Measurements from ENCODE around the gene JAZF1. TPM values are rescaled to one million over a fixed set of nuclear protein-coding genes. Genes with fewer than 3 reads are reported as not detected.

Gene JAZF1
- total RNA-seq, 4 donors from 2014 or later = 4.7 to 8.1 (median 5.7) TPM

DNA sequence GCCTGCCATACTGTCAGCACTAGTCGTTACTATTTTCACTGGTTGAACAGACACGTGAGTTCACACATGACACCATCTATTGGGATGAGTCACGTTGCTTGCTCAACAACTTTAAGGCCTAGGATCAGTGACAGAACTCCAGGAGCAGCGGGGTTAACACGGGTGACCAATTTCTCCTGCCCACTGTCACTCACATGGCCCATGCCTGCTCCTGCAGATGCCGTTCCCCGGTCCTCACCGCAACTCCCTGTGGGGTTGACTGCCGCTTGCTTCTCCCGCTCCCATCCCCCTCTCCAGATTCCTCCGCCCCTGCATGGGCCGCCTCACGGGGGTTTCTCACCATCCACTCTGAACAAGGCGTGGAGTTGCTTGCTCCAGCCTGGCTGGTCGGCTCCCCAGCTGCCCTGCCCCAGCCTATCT is 312.5 kb downstream of the JAZF1 start:
- intact Hi-C loops (cut with DNase I; ENCODE audit: low total_unique reads) = no loop called here
- 87 to 89% methylated on average over 15 of the region's 15 CpGs for WGBS, 2 donors
- TF ChIP-seq, protein P1, sequence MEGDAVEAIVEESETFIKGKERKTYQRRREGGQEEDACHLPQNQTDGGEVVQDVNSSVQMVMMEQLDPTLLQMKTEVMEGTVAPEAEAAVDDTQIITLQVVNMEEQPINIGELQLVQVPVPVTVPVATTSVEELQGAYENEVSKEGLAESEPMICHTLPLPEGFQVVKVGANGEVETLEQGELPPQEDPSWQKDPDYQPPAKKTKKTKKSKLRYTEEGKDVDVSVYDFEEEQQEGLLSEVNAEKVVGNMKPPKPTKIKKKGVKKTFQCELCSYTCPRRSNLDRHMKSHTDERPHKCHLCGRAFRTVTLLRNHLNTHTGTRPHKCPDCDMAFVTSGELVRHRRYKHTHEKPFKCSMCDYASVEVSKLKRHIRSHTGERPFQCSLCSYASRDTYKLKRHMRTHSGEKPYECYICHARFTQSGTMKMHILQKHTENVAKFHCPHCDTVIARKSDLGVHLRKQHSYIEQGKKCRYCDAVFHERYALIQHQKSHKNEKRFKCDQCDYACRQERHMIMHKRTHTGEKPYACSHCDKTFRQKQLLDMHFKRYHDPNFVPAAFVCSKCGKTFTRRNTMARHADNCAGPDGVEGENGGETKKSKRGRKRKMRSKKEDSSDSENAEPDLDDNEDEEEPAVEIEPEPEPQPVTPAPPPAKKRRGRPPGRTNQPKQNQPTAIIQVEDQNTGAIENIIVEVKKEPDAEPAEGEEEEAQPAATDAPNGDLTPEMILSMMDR (IDR thresholded peaks at IDR 0.05) = no peak
- TF ChIP-seq POLR2A (IDR thresholded peaks at IDR 0.05) = no peak
- no peak overlapping the region for H3K4me3 ChIP-seq (ENCODE audit: low read depth, poor library complexity, severe bottlenecking)
- DNase-seq (ENCODE audit: low spot score in 2 of 2) = no peak

DNA sequence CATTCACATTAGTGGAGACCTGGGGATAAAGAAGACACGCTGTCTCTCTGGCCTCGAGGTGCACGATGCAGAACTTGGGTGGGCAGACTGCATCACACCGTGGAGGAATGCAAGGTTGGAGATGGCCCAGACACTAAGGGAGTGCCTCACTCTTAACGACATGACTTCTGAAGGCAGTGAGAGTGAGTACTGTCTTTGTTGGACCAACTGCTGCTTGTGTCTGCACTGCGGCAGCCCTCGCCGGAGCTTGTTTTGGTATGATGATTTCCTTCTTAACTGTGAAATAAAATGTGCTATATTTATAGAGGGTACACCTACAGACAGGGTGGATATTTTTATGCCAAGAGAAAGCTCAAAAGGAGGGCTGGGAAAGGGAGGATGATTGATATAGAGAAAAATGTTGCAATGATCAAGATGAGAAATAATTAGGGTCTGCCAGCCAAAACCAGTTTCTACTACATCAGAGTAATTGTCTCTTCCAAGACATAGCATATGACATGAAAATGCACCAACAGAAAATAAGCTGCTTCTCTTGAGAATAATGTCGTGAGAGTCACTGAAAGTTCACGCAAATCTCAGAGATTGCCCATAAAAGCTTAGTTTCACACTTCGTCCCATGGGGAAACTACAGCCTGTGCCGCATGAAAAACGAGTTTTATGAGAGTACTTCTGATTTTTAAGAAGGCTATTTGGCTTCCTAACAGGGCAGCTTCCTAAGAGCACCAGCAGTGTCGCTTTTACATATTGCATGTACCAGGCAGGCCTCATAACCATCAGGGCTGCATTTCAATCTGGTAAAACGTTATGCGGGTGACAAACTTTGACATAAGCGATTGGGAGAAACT is 313.5 kb downstream of the JAZF1 start:
- 67 to 69% methylated on average over 17 of the region's 17 CpGs for WGBS, 2 donors
- TF ChIP-seq, protein P1 (IDR thresholded peaks at IDR 0.05) = no peak
- TF ChIP-seq POLR2A (IDR thresholded peaks at IDR 0.05) = no peak
- DNase-seq (ENCODE audit: low spot score in 2 of 2) = no peak
- intact Hi-C loops (cut with DNase I; ENCODE audit: low total_unique reads) = no loop called here
- H3K4me3 ChIP-seq (ENCODE audit: low read depth, poor library complexity, severe bottlenecking) = no peak overlapping the region

DNA sequence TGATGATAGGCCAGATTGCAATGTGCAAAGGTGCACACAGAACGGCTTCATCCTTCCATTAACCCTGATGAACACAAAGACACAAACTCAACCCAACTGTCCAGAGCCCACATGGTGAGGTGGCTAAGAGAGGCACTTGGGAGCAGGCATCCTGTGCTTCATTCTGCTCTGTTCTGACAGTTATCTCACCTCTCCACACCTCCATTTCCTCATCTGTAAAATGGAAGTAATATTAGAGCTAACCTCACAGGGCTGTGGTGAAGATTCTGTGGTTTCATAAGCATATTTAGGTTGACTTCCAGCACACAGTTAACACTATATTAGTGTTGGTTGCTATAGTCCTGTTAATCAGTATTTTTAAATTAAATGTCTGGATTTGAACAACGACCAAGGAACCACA is 314.3 kb downstream of the JAZF1 start:
- no peak for TF ChIP-seq POLR2A (IDR thresholded peaks at IDR 0.05)
- TF ChIP-seq, protein P1 (IDR thresholded peaks at IDR 0.05) = no peak
- DNase-seq (ENCODE audit: low spot score in 2 of 2) = no peak
- WGBS, 2 donors = 48 to 70% methylated on average over 2 of the region's 2 CpGs

DNA sequence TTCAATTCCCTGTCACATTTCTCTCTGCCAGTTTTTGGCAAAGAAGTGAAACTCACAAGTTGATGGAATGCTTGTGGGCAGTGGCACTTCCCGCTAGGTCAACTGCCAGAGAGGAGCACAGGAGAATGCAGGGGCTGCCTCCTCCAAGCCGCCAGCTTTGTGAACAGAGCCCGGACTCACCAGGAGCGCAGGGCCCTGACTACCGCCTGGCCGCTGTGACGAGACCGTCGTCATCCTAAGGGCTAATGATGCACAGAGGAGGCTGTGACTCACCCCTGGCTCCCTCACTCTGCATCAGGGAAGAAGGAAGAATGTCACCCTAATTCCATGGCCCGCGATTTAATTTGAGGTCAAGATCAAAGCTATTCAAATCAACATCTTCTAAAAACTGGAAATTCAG is 316.7 kb downstream of the JAZF1 start:
- H3K4me3 ChIP-seq (ENCODE audit: low read depth, poor library complexity, severe bottlenecking) = no peak overlapping the region
- WGBS, 2 donors = 86 to 94% methylated on average over 11 of the region's 11 CpGs
- DNase-seq (ENCODE audit: low spot score in 2 of 2) = no peak
- TF ChIP-seq, protein P1 (IDR thresholded peaks at IDR 0.05) = no peak
- TF ChIP-seq POLR2A (IDR thresholded peaks at IDR 0.05) = no peak
- intact Hi-C loops (cut with DNase I; ENCODE audit: low total_unique reads) = no loop called here

More for the DNA sequence above, 314.3 kb downstream of the JAZF1 start:
- intact Hi-C loops (cut with DNase I; ENCODE audit: low total_unique reads) = no loop called here
- H3K4me3 ChIP-seq (ENCODE audit: low read depth, poor library complexity, severe bottlenecking) = no peak overlapping the region

DNA sequence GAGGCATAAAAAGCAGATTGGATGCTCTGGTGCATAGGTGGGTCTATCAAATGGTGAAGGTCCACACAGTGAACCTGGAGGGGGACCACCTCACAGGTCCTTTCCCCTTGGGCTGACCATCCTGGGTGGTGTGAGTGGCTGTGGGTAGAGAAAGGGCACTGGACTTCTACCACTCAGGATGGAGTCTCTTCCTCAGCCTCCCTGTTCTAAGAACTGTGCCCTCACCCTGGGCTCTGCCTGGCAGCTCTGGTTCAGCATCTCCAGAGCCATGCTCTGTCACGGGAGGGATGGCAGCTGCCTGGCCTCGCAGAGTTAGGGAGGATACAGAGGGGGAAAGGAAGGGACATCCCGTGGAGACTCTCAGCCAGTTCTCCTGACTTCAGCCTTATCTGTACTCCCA is 318.8 kb downstream of the JAZF1 start:
- no peak overlapping the region for H3K4me3 ChIP-seq (ENCODE audit: low read depth, poor library complexity, severe bottlenecking)
- intact Hi-C loops (cut with DNase I; ENCODE audit: low total_unique reads) = no loop called here
- DNase-seq (ENCODE audit: low spot score in 2 of 2) = peak in 1 of 2 donors; percentile 52
- 96 to 97% methylated on average over 3 of the region's 3 CpGs for WGBS, 2 donors
- TF ChIP-seq, protein P1 (IDR thresholded peaks at IDR 0.05) = no peak
